ENCODE data around the gene BCAS3.

Gene BCAS3

DNA sequence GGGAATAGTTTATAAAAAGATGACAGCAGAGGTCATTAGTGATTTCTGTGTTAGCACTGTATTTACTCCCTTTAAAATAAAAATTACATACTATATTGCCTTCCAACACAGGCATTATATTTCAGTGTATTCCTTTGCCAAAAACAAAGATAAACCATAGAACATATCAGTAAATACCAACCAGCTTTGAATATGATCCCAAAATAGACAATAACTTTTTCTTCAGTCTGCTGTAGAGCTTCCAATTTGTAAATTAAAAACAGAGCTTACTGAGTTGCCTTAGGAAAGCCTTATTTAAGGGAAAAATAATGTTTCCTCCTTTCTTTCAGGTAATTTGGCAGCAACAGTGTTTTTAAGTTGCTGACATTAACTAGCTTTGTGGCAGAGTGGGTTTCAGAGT is 369.9 kb downstream of the BCAS3 start:
- no peaks in the 10 kb centered on the region for H3K4me1 ChIP-seq (ENCODE audit: control insufficient read depth, insufficient read depth, low read length, poor library complexity, severe bottlenecking)
- no peak overlapping the region for H3K27ac ChIP-seq (ENCODE audit: low read depth, low read length, severe bottlenecking)
- H3K36me3 ChIP-seq (ENCODE audit: control insufficient read depth, insufficient read depth, low read length) = no peaks in the 10 kb centered on the region
- H3K4me3 ChIP-seq (ENCODE audit: extremely low read depth, insufficient read depth, low read length, poor library complexity, severe bottlenecking) = no peak overlapping the region
- no peaks in the 10 kb centered on the region for H3K9me3 ChIP-seq (ENCODE audit: control insufficient read depth, low read length)

DNA sequence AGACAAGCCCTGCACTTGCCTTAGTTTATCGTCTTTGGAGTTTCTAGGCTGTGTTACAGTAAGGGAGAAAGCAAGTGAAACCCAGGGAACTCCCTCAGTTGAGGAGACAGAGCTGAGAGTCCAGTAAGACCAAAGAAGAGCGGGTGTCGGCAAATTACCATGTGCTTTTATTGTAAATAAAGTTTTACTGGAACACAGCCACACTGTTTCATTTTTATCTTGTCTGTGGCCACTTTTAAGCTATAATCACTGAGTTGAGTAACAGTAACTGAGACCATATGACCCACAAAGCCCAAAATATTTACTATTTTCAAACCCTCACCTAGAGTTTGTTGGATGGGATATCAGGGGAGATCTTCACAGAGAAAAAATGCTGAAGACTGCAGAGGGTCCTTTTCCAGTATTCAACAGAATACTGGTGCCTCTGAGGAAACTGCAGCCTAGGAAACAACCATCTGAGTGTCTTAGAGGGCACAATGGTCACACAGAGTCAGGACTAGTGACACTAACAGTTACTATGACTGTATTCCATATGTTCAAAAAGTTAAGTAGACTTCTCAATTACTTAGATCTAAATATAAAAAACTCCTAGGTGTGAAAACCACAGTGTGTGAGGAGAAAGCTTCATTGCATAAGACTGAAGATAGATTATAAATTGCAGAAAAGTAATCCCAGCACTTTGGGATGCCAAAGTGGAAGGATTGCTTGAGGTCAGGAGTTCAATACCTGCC is 370.9 kb downstream of the BCAS3 start:
- H3K27ac ChIP-seq (ENCODE audit: low read depth, low read length, severe bottlenecking) = no peak overlapping the region
- H3K4me3 ChIP-seq (ENCODE audit: extremely low read depth, insufficient read depth, low read length, poor library complexity, severe bottlenecking) = no peak overlapping the region
- no peaks in the 10 kb centered on the region for H3K9me3 ChIP-seq (ENCODE audit: control insufficient read depth, low read length)
- no peaks in the 10 kb centered on the region for H3K36me3 ChIP-seq (ENCODE audit: control insufficient read depth, insufficient read depth, low read length)
- 82 to 100% methylated on average over 1 of the region's 3 CpGs for WGBS, 2 experiments (ENCODE audit: insufficient coverage in 2 of 2)
- H3K4me1 ChIP-seq (ENCODE audit: control insufficient read depth, insufficient read depth, low read length, poor library complexity, severe bottlenecking) = no peaks in the 10 kb centered on the region

DNA sequence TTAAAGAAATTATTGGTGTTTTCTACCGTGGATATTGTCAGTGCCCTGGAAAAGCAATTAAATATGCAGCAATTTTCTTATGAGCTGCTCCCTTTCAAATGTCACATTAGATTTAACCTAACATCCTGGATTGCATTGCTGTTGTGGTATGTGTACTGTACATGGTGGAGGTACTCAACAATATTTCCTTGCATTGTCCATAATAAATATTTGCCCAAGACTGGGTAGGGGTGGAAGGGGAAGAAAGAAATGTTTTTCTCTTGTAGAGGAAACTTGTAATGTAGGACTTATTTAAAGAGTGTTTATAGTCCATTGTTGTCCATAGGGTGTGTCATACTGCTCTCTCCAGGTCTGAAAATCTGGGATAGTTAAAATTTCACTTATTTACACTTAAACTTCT is 375.8 kb downstream of the BCAS3 start:
- H3K4me3 ChIP-seq (ENCODE audit: extremely low read depth, insufficient read depth, low read length, poor library complexity, severe bottlenecking) = no peak overlapping the region
- no CpG with 5 or more reads among the region's 1 CpG for WGBS, 2 experiments (ENCODE audit: insufficient coverage in 2 of 2)
- H3K4me1 ChIP-seq (ENCODE audit: control insufficient read depth, insufficient read depth, low read length, poor library complexity, severe bottlenecking) = no peaks in the 10 kb centered on the region
- no peak overlapping the region for H3K27ac ChIP-seq (ENCODE audit: low read depth, low read length, severe bottlenecking)
- H3K36me3 ChIP-seq (ENCODE audit: control insufficient read depth, insufficient read depth, low read length) = no peaks in the 10 kb centered on the region
- no peaks in the 10 kb centered on the region for H3K9me3 ChIP-seq (ENCODE audit: control insufficient read depth, low read length)

DNA sequence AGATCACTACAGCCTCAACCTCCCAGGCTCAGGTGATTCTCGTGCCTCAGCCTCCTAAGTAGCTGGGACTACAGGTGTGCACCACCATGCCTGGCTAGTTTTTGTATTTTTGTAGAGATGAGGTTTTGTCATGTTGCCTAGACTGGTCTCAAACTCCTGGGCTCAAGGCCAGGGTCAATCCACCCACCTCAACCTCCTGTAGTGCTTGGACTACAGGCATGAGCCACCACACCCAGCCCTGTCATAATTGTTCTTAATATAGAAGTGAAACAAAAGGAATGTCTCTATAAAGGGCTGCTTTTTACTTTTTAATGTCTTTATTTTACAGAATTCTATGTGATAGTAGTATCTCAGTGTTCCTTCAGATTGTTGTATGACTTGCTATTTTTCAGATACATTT is 376.8 kb downstream of the BCAS3 start:
- WGBS, 2 experiments (ENCODE audit: insufficient coverage in 2 of 2) = no CpG with 5 or more reads among the region's 1 CpG
- Histone ChIP-seq H3K36me3 (ENCODE audit: control insufficient read depth, insufficient read depth, low read length) (no peaks in the 10 kb centered on the region), H3K27ac (ENCODE audit: low read depth, low read length, severe bottlenecking) (no peak overlapping the region), H3K4me1 (ENCODE audit: control insufficient read depth, insufficient read depth, low read length, poor library complexity, severe bottlenecking) (no peaks in the 10 kb centered on the region), H3K4me3 (ENCODE audit: extremely low read depth, insufficient read depth, low read length, poor library complexity, severe bottlenecking) (no peak overlapping the region), H3K9me3 (ENCODE audit: control insufficient read depth, low read length) (no peaks in the 10 kb centered on the region)

DNA sequence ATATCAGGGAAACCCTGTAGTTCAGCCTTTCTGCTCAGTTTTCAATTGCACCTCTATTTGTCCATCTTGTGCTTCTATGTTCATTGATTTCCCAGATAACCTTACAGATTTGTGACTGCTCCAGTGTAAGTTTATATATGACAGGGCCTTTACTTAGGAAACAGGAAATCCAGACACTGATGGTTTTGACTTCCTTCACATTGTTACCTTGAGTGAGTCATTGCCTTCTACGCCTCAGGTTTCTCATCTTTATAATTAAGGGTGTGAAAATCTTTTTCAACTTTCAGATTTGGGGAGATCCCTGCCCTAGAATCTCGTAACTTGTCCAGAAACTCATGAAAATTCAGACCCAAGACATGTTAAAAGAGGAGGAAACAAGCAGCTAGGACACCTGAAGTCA is 379.6 kb downstream of the BCAS3 start:
- no peak overlapping the region for H3K27ac ChIP-seq (ENCODE audit: low read depth, low read length, severe bottlenecking)
- no peaks in the 10 kb centered on the region for H3K4me1 ChIP-seq (ENCODE audit: control insufficient read depth, insufficient read depth, low read length, poor library complexity, severe bottlenecking)
- no peaks in the 10 kb centered on the region for H3K36me3 ChIP-seq (ENCODE audit: control insufficient read depth, insufficient read depth, low read length)
- H3K4me3 ChIP-seq (ENCODE audit: extremely low read depth, insufficient read depth, low read length, poor library complexity, severe bottlenecking) = no peak overlapping the region
- 100% methylated on average over 1 of the region's 2 CpGs for WGBS, 2 experiments (ENCODE audit: insufficient coverage in 2 of 2)
- no peaks in the 10 kb centered on the region for H3K9me3 ChIP-seq (ENCODE audit: control insufficient read depth, low read length)

DNA sequence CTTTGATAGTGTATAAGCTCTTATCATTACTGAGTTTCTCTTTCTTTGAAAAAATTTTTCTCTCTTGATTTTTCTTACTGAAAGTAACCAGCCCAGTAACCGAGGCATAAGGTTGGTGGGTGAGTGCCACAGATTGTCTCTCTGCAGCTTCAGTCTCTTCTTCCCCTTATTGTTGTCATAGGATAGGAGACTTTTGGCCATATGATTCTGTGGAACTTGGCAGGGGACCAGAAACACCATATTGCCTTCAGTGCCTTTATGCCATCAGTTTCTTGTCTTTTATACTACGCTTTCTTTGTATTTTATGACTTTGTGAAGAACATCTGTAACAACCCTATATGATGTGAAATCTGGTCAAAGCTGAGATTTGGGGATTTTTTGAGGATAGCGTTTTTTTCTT is 380.4 kb downstream of the BCAS3 start:
- Histone ChIP-seq H3K9me3 (ENCODE audit: control insufficient read depth, low read length) (no peaks in the 10 kb centered on the region), H3K36me3 (ENCODE audit: control insufficient read depth, insufficient read depth, low read length) (no peaks in the 10 kb centered on the region), H3K27ac (ENCODE audit: low read depth, low read length, severe bottlenecking) (no peak overlapping the region), H3K4me1 (ENCODE audit: control insufficient read depth, insufficient read depth, low read length, poor library complexity, severe bottlenecking) (no peaks in the 10 kb centered on the region), H3K4me3 (ENCODE audit: extremely low read depth, insufficient read depth, low read length, poor library complexity, severe bottlenecking) (no peak overlapping the region)
- 100% methylated on average over 1 of the region's 3 CpGs; no CpG with 5 or more reads in 1 of the 2 experiments for WGBS, 2 experiments (ENCODE audit: insufficient coverage in 2 of 2)

DNA sequence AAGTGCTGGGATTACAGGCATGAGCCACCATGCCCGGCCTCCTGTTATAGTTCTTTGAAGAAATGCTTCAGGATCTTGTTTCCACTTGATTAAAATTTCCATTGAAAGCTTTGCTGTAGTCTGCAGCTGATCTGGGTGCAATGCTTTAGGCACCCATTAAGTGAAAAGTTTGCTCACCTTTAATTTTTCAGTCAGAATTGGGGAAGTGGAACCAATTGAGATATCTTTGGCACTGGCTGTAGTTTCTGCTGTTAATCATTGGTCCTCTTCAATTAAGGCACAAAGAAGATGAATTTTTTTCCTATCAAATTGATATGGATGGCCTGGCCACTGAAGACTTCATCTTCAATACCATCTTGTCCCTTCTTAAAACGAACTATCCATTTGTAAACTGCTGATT is 385.9 kb downstream of the BCAS3 start:
- H3K4me1 ChIP-seq (ENCODE audit: control insufficient read depth, insufficient read depth, low read length, poor library complexity, severe bottlenecking) = no peaks in the 10 kb centered on the region
- H3K9me3 ChIP-seq (ENCODE audit: control insufficient read depth, low read length) = no peaks in the 10 kb centered on the region
- H3K36me3 ChIP-seq (ENCODE audit: control insufficient read depth, insufficient read depth, low read length) = no peaks in the 10 kb centered on the region
- WGBS, 2 experiments (ENCODE audit: insufficient coverage in 2 of 2) = 73 to 100% methylated on average over 2 of the region's 2 CpGs
- H3K27ac ChIP-seq (ENCODE audit: low read depth, low read length, severe bottlenecking) = no peak overlapping the region
- H3K4me3 ChIP-seq (ENCODE audit: extremely low read depth, insufficient read depth, low read length, poor library complexity, severe bottlenecking) = no peak overlapping the region

DNA sequence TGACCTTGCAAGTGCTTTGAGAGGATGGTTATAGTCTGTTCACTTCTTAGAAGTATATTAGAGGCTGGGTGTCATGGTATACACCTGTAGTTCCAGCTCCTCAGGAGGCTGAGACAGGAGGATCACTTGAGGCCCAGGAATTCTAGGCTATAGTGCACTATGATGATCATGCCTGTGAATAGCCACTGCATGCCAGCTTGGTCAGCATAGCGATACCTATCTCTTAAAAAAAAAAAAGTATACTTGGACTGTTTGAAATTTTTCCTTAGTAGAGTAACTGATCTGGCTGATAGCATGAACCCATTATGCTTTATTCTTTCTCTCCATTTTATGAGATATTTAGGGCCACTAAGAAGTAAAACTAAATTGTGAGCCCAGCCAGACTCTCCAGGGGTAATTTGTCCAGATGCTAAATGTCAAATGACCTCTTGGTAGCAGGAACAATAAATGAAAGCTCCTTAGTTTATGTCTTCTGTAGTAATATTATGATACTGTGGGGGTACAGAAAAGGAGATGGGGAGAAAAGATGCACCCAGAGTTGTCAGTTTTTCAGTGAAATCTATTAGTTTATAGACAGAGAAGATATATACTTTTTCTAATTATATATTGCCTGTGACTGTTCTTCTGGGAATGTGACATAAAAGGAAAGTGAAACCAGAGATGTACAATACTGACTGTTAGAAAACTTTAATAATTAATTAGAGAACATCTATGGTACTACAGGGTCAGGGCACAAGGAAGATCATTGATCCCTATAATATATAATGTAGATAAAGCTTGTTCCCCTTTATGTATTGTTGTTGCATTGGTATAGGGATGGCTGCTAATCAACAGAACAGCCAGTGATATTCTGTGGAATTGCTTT is 386.7 kb downstream of the BCAS3 start:
- H3K9me3 ChIP-seq (ENCODE audit: control insufficient read depth, low read length) = no peaks in the 10 kb centered on the region
- no peak overlapping the region for H3K27ac ChIP-seq (ENCODE audit: low read depth, low read length, severe bottlenecking)
- H3K4me1 ChIP-seq (ENCODE audit: control insufficient read depth, insufficient read depth, low read length, poor library complexity, severe bottlenecking) = no peaks in the 10 kb centered on the region
- no peak overlapping the region for H3K4me3 ChIP-seq (ENCODE audit: extremely low read depth, insufficient read depth, low read length, poor library complexity, severe bottlenecking)
- H3K36me3 ChIP-seq (ENCODE audit: control insufficient read depth, insufficient read depth, low read length) = no peaks in the 10 kb centered on the region
- no CpG with 5 or more reads among the region's 1 CpG for WGBS, 2 experiments (ENCODE audit: insufficient coverage in 2 of 2)

DNA sequence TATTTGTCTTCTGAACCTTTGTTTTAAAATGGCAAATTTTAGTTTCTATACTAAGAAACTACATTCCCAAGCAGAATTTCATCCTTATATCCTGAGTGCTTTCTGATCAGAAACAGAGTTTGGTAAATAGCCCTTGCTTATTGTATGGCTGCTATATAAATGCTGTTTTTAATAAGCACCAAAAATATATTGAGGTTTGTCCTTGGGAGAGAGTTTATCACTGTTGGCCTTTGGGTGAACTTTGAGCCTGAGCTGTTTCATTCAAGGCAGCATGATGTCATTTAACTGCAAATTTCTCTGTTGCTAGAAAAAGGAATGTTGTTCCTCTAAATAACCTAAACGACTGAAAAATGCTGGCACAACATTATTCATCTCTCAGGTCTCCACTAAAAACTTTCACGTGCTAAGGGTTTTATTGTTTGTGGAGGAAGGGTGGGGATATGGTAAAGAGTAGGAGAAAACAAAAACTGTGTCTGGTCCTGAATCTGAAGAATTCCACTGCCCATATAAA is 387.7 kb downstream of the BCAS3 start:
- H3K9me3 ChIP-seq (ENCODE audit: control insufficient read depth, low read length) = no peaks in the 10 kb centered on the region
- no CpG with 5 or more reads among the region's 2 CpGs for WGBS, 2 experiments (ENCODE audit: insufficient coverage in 2 of 2)
- no peaks in the 10 kb centered on the region for H3K36me3 ChIP-seq (ENCODE audit: control insufficient read depth, insufficient read depth, low read length)
- H3K4me1 ChIP-seq (ENCODE audit: control insufficient read depth, insufficient read depth, low read length, poor library complexity, severe bottlenecking) = no peaks in the 10 kb centered on the region
- no peak overlapping the region for H3K4me3 ChIP-seq (ENCODE audit: extremely low read depth, insufficient read depth, low read length, poor library complexity, severe bottlenecking)
- no peak overlapping the region for H3K27ac ChIP-seq (ENCODE audit: low read depth, low read length, severe bottlenecking)

DNA sequence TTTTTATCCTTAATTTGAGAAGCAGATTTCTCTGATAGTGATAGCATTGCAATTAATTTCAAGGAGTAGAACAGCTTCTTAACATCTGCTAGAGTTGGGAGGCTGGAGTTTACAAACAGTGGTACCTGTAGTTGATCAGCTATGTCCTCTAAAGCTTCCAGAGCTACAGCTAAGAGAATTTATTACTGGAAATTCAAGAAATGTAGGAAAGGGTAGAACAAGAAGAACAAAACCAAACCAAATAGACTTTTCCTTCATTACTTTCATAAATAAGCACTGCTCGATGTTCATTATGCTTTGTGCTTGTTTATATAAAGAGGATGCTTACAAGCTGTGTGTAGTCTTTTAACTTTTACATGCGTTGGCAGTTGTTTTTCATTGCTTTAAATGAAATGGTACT is 388.4 kb downstream of the BCAS3 start:
- no peaks in the 10 kb centered on the region for H3K36me3 ChIP-seq (ENCODE audit: control insufficient read depth, insufficient read depth, low read length)
- no peak overlapping the region for H3K4me3 ChIP-seq (ENCODE audit: extremely low read depth, insufficient read depth, low read length, poor library complexity, severe bottlenecking)
- no CpG with 5 or more reads among the region's 2 CpGs for WGBS, 2 experiments (ENCODE audit: insufficient coverage in 2 of 2)
- no peaks in the 10 kb centered on the region for H3K9me3 ChIP-seq (ENCODE audit: control insufficient read depth, low read length)
- no peaks in the 10 kb centered on the region for H3K4me1 ChIP-seq (ENCODE audit: control insufficient read depth, insufficient read depth, low read length, poor library complexity, severe bottlenecking)
- no peak overlapping the region for H3K27ac ChIP-seq (ENCODE audit: low read depth, low read length, severe bottlenecking)

DNA sequence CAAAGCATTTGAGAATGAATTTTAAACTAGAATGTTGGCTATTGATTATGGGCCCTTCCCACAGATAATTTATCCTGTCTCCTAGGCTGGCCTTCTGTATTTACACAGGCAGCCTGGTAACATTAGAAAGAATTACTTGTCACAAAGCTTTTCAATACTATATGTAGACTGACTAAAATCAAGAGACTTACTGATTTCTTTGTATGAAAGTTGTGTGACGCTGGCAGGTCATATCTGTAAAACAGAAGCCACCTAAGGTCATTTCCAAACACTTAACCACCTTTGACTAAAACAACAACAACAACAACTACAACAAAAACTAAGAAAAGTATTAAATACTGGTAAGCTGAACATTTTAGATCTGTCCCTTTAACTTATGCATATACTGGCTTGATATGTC is 393.0 kb downstream of the BCAS3 start:
- Histone ChIP-seq H3K9me3 (ENCODE audit: control insufficient read depth, low read length) (no peaks in the 10 kb centered on the region), H3K4me1 (ENCODE audit: control insufficient read depth, insufficient read depth, low read length, poor library complexity, severe bottlenecking) (no peaks in the 10 kb centered on the region), H3K27ac (ENCODE audit: low read depth, low read length, severe bottlenecking) (no peak overlapping the region), H3K36me3 (ENCODE audit: control insufficient read depth, insufficient read depth, low read length) (no peaks in the 10 kb centered on the region), H3K4me3 (ENCODE audit: extremely low read depth, insufficient read depth, low read length, poor library complexity, severe bottlenecking) (no peak overlapping the region)
- no CpG with 5 or more reads among the region's 1 CpG for WGBS, 2 experiments (ENCODE audit: insufficient coverage in 2 of 2)

All from mesodermal cell (in vitro differentiated cells).